Spleen (tissue), 3 donors: ENCODE results near the gene LMCD1.

Experiments used
- POLR2A ChIP-seq, 3 donors: fragments of 450-650 bp; IDR thresholded peaks; one replicate each; pipeline ENCODE4 v1.5.1; 2017; ENCODE audit warnings: antibody characterized with exemption in 3 of 3, mild to moderate bottlenecking in 1 of 3
- POLR2AphosphoS5 ChIP-seq, 3 donors: sonication (generic); formaldehyde crosslinking; IDR thresholded peaks; one replicate each; pipeline ENCODE4 v1.5.1; 2017; ENCODE audit warnings: antibody characterized with exemption in 3 of 3

GRCh38 chr3:8567784-8568575 is 66.4 kb downstream of the LMCD1 start:
- no peak for TF ChIP-seq POLR2A (IDR thresholded peaks at IDR 0.05)
- TF ChIP-seq POLR2AphosphoS5 (IDR thresholded peaks at IDR 0.05) = no peak
